Gastroesophageal sphincter (tissue), 3 donors: Measurements from ENCODE around the gene GSTT2B.
"Not testable (repeated sequence)": the region's sequence is repeated elsewhere in the genome, so short reads cannot be mapped to it uniquely, and the experiment has no call there.

Source experiments
- POLR2A ChIP-seq, 2 donors: fragments of 450-650 bp; IDR thresholded peaks; one replicate each; pipeline ENCODE4 v1.6.1; 2017; ENCODE audit warnings: antibody characterized with exemption in 2 of 2, mild to moderate bottlenecking in 2 of 2, moderate library complexity in 1 of 2
- POLR2AphosphoS5 ChIP-seq: sonication (generic); formaldehyde crosslinking; IDR thresholded peaks from one replicate; pipeline ENCODE4 v1.6.1; 2017; ENCODE audit warnings: antibody characterized with exemption
- TF ChIP-seq, protein P1 (sequence below), 4 experiments: fragments of 200-600 bp in 2 of 4; fragments of 450-650 bp in 2 of 4; sonication (generic) in 1 of 4; IDR thresholded peaks; one replicate each; pipeline ENCODE4 v1.5.1; 2017 to 2019; ENCODE audit warnings: antibody characterized with exemption in 4 of 4, mild to moderate bottlenecking in 2 of 4, moderate library complexity in 2 of 4

DNA sequence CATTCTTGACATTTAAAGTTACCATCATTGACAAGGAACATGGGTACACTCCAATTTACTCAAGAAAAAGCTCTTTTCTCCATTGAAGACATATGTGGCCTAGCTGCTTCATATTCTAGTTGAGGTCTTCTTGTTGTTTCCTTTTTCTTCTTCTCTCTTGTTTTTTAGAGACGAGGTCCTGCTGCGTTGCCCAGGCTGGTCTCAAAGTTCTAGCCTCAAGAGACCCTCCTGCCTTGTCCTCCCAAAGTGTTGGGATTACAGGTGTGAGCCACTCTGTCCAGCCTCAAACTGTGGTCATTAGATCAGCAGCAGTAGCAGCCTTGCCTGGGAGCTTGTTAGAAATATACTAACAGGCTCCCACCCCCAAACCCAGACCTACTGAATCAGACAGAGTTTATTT, 32.1 kb upstream of the GSTT2B start:
- TF ChIP-seq, protein P1, sequence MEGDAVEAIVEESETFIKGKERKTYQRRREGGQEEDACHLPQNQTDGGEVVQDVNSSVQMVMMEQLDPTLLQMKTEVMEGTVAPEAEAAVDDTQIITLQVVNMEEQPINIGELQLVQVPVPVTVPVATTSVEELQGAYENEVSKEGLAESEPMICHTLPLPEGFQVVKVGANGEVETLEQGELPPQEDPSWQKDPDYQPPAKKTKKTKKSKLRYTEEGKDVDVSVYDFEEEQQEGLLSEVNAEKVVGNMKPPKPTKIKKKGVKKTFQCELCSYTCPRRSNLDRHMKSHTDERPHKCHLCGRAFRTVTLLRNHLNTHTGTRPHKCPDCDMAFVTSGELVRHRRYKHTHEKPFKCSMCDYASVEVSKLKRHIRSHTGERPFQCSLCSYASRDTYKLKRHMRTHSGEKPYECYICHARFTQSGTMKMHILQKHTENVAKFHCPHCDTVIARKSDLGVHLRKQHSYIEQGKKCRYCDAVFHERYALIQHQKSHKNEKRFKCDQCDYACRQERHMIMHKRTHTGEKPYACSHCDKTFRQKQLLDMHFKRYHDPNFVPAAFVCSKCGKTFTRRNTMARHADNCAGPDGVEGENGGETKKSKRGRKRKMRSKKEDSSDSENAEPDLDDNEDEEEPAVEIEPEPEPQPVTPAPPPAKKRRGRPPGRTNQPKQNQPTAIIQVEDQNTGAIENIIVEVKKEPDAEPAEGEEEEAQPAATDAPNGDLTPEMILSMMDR (IDR thresholded peaks at IDR 0.05) = not testable (repeated sequence)
- TF ChIP-seq POLR2A (IDR thresholded peaks at IDR 0.05); POLR2AphosphoS5: not testable (repeated sequence)
